ENCODE results near the gene MMP19. TPM values are rescaled to one million over a fixed set of nuclear protein-coding genes. Genes with fewer than 3 reads are reported as not detected.

MMP19 gene
- total RNA-seq, 1 donor from 2014 or later = 0.13 TPM

GRCh38 chr12:55816881-55817344 is 25.8 kb downstream of the MMP19 start:
- Histone ChIP-seq H3K9me3 (ENCODE audit: low read depth) (no peaks in the 10 kb centered on the region), H3K4me3 (peak overlapping the region; percentile 90), H3K36me3 (peaks cover 9% of the 10 kb centered on the region), H3K9ac (peak overlapping the region; percentile 94), H3K79me2 (ENCODE audit: low read depth) (peaks cover 76% of the 10 kb centered on the region), H3K4me2 (peak overlapping the region; percentile 87), H3F3A (ENCODE audit: low read depth) (peaks cover 30% of the 10 kb centered on the region), H3K27me3 (no peaks in the 10 kb centered on the region), H4K20me1 (ENCODE audit: low read depth) (peaks cover 57% of the 10 kb centered on the region), H3K27ac (peak overlapping the region; percentile 68), H3K4me1 (peaks cover 14% of the 10 kb centered on the region), H2AFZ (replicated peaks) (peak overlapping the region; percentile 87)
- Mint-ChIP-seq H3K9me3 (no peaks in the 10 kb centered on the region), H3K36me3 (peaks cover 22% of the 10 kb centered on the region), H3K27me3 (ENCODE audit: insufficient read depth, low read depth) (no peaks in the 10 kb centered on the region), H3K27ac (no peak overlapping the region), H3K4me1 (peaks cover 21% of the 10 kb centered on the region), H3K4me3 (no peak overlapping the region)
- no peak for TF ChIP-seq EZH2phosphoT487 (IDR thresholded peaks at IDR 0.05)
- TF ChIP-seq EZH2 (IDR thresholded peaks at IDR 0.05) = no peak
- TF ChIP-seq CTCF (IDR thresholded peaks at IDR 0.05) = no peak
- peak; percentile 31 for DNase-seq (ENCODE audit: low spot score)

- no peaks in the 10 kb centered on the region for H3K9me3 ChIP-seq (ENCODE audit: low read depth)
- Mint-ChIP-seq H3K27ac (no peak overlapping the region), H3K9me3 (no peaks in the 10 kb centered on the region), H3K4me3 (no peak overlapping the region), H3K36me3 (peaks cover 16% of the 10 kb centered on the region), H3K27me3 (ENCODE audit: insufficient read depth, low read depth) (no peaks in the 10 kb centered on the region), H3K4me1 (peaks cover 21% of the 10 kb centered on the region)
- H3K79me2 ChIP-seq (ENCODE audit: low read depth) = peaks cover 90% of the 10 kb centered on the region
- peak overlapping the region; percentile 87 for H3K4me2 ChIP-seq
- peaks cover 14% of the 10 kb centered on the region for H3K4me1 ChIP-seq
- peaks cover 16% of the 10 kb centered on the region for H3F3A ChIP-seq (ENCODE audit: low read depth)
- no peak overlapping the region for H3K9ac ChIP-seq
- H3K27ac ChIP-seq = no peak overlapping the region
- H3K36me3 ChIP-seq = peaks cover 9% of the 10 kb centered on the region
- H3K27me3 ChIP-seq = no peaks in the 10 kb centered on the region
- H4K20me1 ChIP-seq (ENCODE audit: low read depth) = peaks cover 72% of the 10 kb centered on the region
- no peak for DNase-seq (ENCODE audit: low spot score)
- peak overlapping the region; percentile 90 for H3K4me3 ChIP-seq
- H2AFZ ChIP-seq (replicated peaks) = no peak overlapping the region
- TF ChIP-seq EZH2 (IDR thresholded peaks at IDR 0.05) (no peak), EZH2phosphoT487 (IDR thresholded peaks at IDR 0.05) (no peak), CTCF (IDR thresholded peaks at IDR 0.05) (no peak)
Measured at GRCh38 chr12:55815473-55815872, 27.3 kb downstream of the MMP19 start.

- Histone ChIP-seq H3K36me3 (peaks cover 9% of the 10 kb centered on the region), H4K20me1 (ENCODE audit: low read depth) (peaks cover 84% of the 10 kb centered on the region), H3K79me2 (ENCODE audit: low read depth) (peaks cover 96% of the 10 kb centered on the region), H3K27me3 (no peaks in the 10 kb centered on the region), H3K4me1 (peaks cover 14% of the 10 kb centered on the region), H3K27ac (no peak overlapping the region), H3F3A (ENCODE audit: low read depth) (peaks cover 5% of the 10 kb centered on the region), H3K9me3 (ENCODE audit: low read depth) (no peaks in the 10 kb centered on the region), H3K9ac (no peak overlapping the region), H3K4me2 (no peak overlapping the region), H2AFZ (replicated peaks) (no peak overlapping the region), H3K4me3 (no peak overlapping the region)
- Mint-ChIP-seq H3K4me1 (peaks cover 18% of the 10 kb centered on the region), H3K27ac (no peak overlapping the region), H3K9me3 (no peaks in the 10 kb centered on the region), H3K27me3 (ENCODE audit: insufficient read depth, low read depth) (no peaks in the 10 kb centered on the region), H3K4me3 (no peak overlapping the region), H3K36me3 (peaks cover 14% of the 10 kb centered on the region)
- no peak for DNase-seq (ENCODE audit: low spot score)
- TF ChIP-seq CTCF (IDR thresholded peaks at IDR 0.05) (no peak), EZH2 (IDR thresholded peaks at IDR 0.05) (no peak), EZH2phosphoT487 (IDR thresholded peaks at IDR 0.05) (no peak)
Measured at GRCh38 chr12:55814257-55814656, 28.5 kb downstream of the MMP19 start.

Data from neural progenitor cell (in vitro differentiated cells).